Muscle of back (tissue), 11 donors: ENCODE measurements around the gene KIAA0586. TPM values are rescaled to one million over a fixed set of nuclear protein-coding genes. Genes with fewer than 3 reads are reported as not detected.
"Not testable (repeated sequence)": the region's sequence is repeated elsewhere in the genome, so short reads cannot be mapped to it uniquely, and the experiment has no call there.

Experiments used
- DNase-seq, 3 donors: peaks; one replicate each; pipeline versions ENCODE4 v3.0.0 to v3.0.0-alpha.2; 2013
- polyA plus RNA-seq, 10 donors: library from polyadenylated mRNA; unstranded; fragments of 120-200 nt; gene quantifications; one replicate each; pipeline ENCODE4 v1.2.1, GENCODE V29; 2013; ENCODE audit not compliant: insufficient read length in 10 of 10

KIAA0586 gene
- polyA plus RNA-seq, 10 donors: 13.3 to 19.2 (median 15.9) TPM

GRCh38 chr14:58543253-58543652 lies 115.7 kb downstream of the KIAA0586 start:
- no peak for DNase-seq

GRCh38 chr14:58547649-58548048 lies 120.1 kb downstream of the KIAA0586 start:
- DNase-seq: no peak

- no peak for DNase-seq
Observed at GRCh38 chr14:58549105-58549757, 121.7 kb downstream of the KIAA0586 start.

GRCh38 chr14:58553959-58554358 lies 126.4 kb downstream of the KIAA0586 start:
- no peak for DNase-seq

- DNase-seq: no peak
Observed at GRCh38 chr14:58555647-58556046, 128.1 kb downstream of the KIAA0586 start.

- DNase-seq: no peak
Observed at GRCh38 chr14:58557242-58557641, 129.7 kb downstream of the KIAA0586 start.

GRCh38 chr14:58560208-58560607 lies 132.7 kb downstream of the KIAA0586 start:
- DNase-seq: peak in 1 of 3 donors; percentile 33

- DNase-seq: peak in 2 of 3 donors; percentile 34 to 52
Observed at GRCh38 chr14:58562141-58562540, 134.6 kb downstream of the KIAA0586 start.

GRCh38 chr14:58563978-58564377 lies 136.5 kb downstream of the KIAA0586 start:
- DNase-seq: no peak

GRCh38 chr14:58565832-58566231 lies 138.3 kb downstream of the KIAA0586 start:
- DNase-seq: no peak

- no peak for DNase-seq
Observed at GRCh38 chr14:58566979-58567378, 139.5 kb downstream of the KIAA0586 start.

GRCh38 chr14:58568322-58568721 lies 140.8 kb downstream of the KIAA0586 start:
- no peak for DNase-seq

- DNase-seq: no peak
Observed at GRCh38 chr14:58571256-58571655, 143.7 kb downstream of the KIAA0586 start.

GRCh38 chr14:58571769-58572472 lies 144.4 kb downstream of the KIAA0586 start:
- peak in 2 of 3 donors; percentile 22 to 33 for DNase-seq

GRCh38 chr14:58572473-58572853 lies 144.9 kb downstream of the KIAA0586 start:
- no peak for DNase-seq

- no peak for DNase-seq
Observed at GRCh38 chr14:58572863-58573262, 145.3 kb downstream of the KIAA0586 start.

GRCh38 chr14:58574623-58575022 lies 147.1 kb downstream of the KIAA0586 start:
- DNase-seq: no peak

- no peak for DNase-seq
Observed at GRCh38 chr14:58575956-58576355, 148.4 kb downstream of the KIAA0586 start.

GRCh38 chr14:58580035-58580434 lies 152.5 kb downstream of the KIAA0586 start:
- not testable (repeated sequence) for DNase-seq

GRCh38 chr14:58581389-58581788 lies 153.9 kb downstream of the KIAA0586 start:
- not testable (repeated sequence) for DNase-seq

- no peak for DNase-seq
Observed at GRCh38 chr14:58584383-58584782, 156.9 kb downstream of the KIAA0586 start.

GRCh38 chr14:58587271-58587670 lies 159.8 kb downstream of the KIAA0586 start:
- peak in 2 of 3 donors; percentile 7 to 88 for DNase-seq

- not testable (repeated sequence) for DNase-seq
Observed at GRCh38 chr14:58588321-58588720, 160.8 kb downstream of the KIAA0586 start.
